Stimulated activated CD8-positive, alpha-beta memory T cell treated with anti-CD3 and anti-CD28 coated beads, Interleukin-4, amount 100 ng/mL, for 4 hours (primary cell): Measurements from ENCODE around the gene CHRNB2.
A peak's percentile ranks its signal among the peaks of the same experiment; 100 is the strongest.

ENCODE experiments used
- DNase-seq, 2 donors: peaks; one replicate each; pipeline ENCODE4 v3.0.0-alpha.2; 2020; ENCODE audit warnings: low read depth in 2 of 2, low spot score in 1 of 2

CHRNB2 gene

GRCh38 chr1:154608397-154609270 lies 41.1 kb downstream of the CHRNB2 start:
- DNase-seq: no peak

- peak in 1 of 2 donors; percentile 34 for DNase-seq
These were observed 42.1 kb downstream of the CHRNB2 start for GRCh38 chr1:154609398-154610380.

- DNase-seq: no peak
These were observed 43.7 kb downstream of the CHRNB2 start for GRCh38 chr1:154611150-154611862.

DNA sequence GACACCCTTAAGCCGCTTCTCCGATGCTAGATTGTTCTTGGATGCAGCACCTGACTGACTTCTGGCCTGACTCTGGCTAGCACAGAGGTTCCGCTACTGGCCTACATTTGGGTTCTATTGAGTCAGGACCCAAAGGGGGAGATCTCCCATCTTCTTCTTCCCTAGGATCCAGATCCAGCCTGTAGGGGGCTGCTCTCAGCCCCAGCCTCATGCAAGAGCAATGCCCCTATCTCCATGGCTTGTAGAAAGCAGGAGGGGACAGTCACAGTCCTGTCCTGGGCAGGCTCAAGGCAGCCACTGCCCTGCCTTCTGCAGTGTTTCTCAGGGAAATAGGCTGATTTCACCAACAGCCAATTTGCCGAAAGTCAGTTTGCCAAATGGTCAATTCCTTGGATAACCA lies 46.7 kb downstream of the CHRNB2 start:
- DNase-seq: no peak

DNA sequence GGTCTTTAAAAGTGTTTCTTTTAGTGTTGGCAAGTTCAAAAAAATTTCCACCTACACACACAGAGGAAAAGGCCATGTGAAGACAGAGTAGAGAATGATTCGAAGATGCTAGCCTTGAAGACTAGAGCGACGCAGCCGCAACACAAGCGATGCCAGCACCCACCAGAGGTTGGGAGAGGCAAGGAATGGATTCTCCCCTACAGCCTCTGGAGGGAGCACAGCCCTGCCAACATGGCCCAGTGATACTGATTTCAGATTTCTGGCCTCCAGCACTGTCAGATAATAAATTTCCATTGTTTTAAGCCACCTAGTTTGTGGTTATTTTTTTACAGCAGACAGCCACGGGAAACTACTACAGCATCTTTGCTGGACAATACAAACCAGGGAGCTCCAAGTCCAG lies 47.3 kb downstream of the CHRNB2 start:
- DNase-seq: no peak

DNA sequence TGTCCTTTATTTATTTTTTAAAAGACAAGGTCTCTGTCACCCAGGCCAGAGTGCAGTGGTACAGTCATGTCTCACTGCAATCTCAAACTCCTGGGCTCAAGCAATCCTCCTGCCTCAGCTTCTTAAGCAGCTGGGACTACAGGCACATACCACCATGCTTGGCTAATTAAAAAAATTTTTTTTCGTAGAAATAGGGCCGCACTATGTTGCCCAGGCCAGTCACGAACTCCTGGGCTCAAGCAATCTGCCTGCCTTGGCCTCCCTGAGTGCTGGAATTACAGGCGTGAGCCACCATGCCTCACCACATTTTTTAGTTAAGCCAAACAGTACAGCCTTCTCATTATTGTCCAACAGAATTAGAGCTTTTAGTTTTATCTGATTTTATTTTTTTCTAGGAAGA lies 47.8 kb downstream of the CHRNB2 start:
- DNase-seq: no peak

DNA sequence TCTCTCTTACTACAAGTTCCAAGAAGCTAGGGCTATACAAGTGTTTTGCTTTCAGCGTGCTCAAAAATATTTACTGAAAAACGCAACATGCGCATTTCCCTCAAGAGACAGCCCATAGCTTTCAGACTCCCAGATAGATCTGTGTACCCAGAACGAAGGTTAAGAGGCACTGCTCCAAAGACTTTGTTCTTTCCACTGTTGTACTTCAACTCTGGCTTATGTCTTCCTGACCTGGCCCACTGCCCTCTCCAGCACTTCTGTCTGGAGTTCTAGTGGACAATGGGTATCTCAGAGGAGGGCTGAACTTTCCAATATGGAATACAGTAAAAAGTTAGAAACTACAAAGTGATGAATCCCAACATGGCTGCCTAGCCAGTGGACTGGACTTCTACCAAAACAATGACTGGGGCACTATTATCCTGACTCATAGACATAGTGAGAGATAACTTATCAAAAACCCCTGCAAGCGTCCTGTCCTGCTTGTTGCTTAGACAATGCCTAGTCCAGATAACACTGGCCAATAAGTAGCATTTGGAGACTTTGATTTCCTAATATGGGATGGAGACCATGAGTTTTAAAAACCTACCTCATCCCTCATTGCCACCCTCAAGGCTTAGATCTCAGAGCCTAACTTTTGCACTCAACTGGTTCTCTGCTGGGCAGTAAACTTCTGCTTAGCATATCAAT lies 49.2 kb downstream of the CHRNB2 start:
- no peak for DNase-seq

DNA sequence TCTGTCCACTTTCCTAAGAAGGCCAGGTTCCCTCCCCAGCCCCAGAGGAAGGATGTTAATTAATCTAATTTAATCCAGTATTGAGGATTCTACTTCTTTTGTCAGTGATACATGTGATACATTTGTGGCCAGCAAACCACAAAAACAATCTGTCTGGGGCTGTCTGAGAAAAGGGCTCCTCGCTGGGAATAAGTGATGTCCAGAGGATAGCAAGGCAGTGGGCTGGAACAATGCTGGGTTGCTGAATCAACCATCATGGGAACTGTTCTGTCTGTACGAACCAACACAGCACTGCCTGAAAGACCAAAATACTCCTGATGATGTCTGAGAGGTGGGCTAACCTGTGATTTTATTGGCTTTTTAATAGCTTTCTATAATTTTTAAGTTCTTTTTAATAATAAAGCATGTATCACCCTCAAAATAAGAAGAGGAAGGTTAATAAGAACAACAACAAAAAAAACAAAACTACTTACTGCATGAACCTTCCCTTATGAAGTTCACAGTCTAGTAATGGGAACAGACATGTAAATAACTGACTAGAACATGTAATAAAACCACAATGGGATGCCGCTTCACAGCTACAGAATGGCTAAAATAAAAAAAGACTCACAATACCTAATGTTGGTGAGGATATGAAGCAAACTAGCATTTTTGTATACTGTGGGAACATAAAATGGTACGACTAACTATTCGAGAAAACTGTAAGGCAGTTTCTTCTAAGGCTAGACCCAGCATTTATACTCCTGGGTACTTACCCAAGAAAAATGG lies 51.8 kb downstream of the CHRNB2 start:
- DNase-seq: no peak

DNA sequence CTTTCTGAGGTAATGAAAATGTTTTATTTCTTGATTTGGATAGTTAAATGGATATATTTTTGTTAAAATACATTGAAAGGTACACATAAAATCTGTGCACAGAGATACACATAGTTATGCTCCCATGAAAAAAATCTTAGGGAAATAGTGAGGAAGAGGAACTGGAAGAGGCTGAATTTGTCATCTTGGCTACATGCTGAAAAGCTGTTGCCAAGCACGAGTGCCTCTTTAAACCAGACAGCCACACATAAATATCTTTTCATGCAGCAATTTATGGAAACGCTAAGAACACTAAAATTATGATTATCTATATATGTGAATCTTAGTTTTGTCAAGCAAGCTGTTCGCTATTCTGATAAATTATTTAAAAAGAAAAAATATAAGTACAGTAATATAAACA lies 53.2 kb downstream of the CHRNB2 start:
- DNase-seq: no peak

GRCh38 chr1:154621875-154622274 lies 54.3 kb downstream of the CHRNB2 start:
- no peak for DNase-seq

DNA sequence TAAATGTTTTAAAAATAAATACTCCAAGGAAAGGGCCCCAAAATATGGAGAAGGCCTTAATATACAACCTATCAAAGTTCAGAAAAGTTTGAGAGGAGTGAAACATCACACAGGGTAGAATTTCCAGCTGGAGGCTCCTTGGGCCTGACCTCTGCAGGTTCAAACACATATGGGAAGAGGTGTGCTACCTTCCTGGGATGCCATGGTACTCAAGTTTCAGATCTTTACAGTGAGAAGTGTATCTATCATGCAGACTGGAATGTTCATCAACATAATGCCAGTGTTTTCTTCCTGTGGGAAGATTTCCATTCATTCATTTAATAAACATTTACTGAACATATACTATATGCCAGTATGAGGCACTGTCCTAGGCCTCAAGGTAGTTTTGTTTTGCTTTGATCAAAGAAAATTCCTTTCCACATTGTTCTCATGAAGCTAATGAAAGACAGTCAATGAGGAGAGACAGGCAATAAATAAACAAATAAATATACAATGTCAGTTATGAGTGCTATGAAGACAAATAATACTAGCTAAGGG lies 55.0 kb downstream of the CHRNB2 start:
- DNase-seq: no peak

GRCh38 chr1:154623358-154623757 lies 55.8 kb downstream of the CHRNB2 start:
- DNase-seq: no peak

DNA sequence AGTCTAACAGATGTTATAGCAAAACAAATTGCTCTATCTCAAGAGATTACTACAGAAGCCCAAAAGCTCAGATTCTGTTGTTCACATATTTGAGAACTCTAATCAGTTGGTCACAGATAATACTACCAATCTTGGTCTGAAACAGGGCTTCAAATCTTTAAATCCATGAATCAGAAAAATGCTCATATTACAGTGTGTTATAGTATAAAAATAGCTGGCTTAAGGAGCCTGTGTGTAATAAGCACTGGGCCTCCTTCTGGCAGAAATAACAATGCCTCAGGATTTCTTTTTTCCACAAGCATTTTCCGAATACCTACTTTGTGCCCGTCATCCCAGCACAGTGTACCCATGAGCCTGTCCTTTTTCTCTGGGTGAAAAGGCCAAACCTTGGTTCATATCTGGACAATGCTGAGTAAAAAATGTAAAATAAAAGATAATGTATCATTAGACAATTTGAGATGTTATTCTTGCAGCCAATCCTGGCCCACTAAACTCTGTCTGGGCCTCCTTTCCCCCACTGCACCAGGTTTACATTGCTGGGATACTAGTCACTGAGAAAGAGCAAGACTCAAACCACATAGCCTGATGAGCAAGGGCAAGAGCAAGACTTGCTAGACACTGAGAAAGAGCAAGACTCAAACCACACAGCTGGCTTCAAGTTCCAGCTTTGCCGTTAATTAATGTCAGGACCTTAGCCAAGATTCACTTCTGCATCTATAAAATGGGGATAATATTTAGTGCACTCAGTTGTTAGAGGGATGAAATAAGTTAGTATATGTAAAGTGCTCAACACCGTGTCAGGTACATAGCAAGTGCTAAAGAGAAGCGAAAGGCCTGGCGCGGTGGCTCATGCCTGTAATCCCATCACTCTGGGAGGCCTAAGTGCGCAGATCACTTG lies 57.4 kb downstream of the CHRNB2 start:
- DNase-seq: no peak

DNA sequence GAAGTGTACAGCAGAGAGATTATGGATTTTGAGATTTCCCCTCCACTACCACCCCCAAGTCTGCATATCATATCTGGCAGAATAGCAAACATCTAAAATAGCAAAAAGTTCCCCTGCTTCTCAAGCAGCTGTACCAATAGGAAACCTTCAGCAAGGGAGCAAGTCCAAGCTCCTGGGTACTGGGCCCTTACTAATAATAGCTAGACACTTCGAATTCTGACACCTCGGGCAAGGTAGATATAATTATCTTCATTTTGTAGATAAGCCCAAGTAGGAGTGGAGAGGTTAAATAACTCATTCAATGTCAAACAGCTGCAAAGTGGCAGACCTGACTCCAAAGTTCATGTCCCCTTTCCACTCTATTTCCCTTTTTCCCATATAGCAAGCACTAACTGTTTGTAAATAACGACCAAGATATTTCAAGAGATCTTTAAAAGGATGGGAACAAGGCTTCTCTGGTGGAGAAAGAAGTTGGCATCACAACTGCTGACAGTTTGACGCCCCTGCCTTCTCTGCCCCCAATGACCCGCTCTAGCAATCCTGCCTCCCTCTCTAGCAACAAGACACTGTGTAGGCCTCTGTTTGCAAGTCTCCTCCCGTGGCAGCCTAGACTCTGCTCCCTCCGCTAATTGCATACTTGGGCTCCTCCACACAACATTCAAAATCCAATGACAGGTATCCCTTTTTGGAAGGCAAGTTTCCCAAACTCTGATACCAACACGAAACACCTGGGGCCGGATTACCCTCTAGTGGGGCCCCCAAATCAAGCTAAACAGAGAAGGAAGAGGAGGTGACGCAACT lies 59.1 kb downstream of the CHRNB2 start:
- DNase-seq: no peak

- DNase-seq: peak; percentile 88 to 95
These were observed 59.9 kb downstream of the CHRNB2 start for GRCh38 chr1:154627257-154628120.

- no peak for DNase-seq
These were observed 60.5 kb downstream of the CHRNB2 start for GRCh38 chr1:154628121-154628405.

DNA sequence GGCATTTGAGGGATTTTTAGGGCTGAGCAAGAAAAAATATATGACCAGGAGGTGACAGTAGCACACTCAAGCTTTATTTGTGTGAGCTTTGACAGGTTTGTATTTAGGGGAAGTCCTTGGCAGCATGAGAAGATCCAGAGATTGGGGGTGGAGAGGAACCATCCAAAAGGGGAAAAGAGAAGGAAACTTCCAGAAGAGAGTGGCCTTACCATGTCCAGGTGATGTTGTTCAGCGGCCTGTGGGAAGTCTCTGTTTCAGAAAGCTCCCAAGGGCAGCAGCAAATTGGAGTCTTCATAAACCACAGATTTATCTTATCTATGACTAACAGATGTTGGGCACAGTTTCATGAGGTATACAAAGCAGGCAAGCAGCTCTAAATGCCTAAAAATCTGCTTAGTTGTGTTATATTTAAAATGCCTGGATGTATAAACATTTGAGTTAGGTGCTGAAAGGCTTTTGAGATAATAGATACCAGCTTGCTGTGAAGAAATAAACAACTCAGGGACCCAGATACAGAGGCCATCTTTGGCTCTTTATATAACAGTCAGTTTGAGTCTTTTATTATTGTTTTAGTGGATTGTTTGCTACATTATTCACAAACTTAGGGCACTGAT lies 61.6 kb downstream of the CHRNB2 start:
- DNase-seq: no peak
